GM21529 (cell line): Measurements from ENCODE around the gene ST6GALNAC6.

Experiments
- ATAC-seq: cut with Tn5 transposase; IDR thresholded peaks from one replicate; pipeline ENCODE4 v1.9.1; 2021; ENCODE audit not compliant: unreplicated experiment

Gene ST6GALNAC6

GRCh38 chr9:127934248-127934647, 34.8 kb upstream of the ST6GALNAC6 start:
- ATAC-seq: no peak

GRCh38 chr9:127931092-127931881, 31.9 kb upstream of the ST6GALNAC6 start:
- peak; percentile 24 for ATAC-seq

GRCh38 chr9:127930231-127931091, 31.1 kb upstream of the ST6GALNAC6 start, which contains the start of gene PIP5KL1:
TSS of gene PIP5KL1 (minus strand) at chr9:127930777. CDS start at chr9:127930752, 25 bp downstream.
- ATAC-seq: peak; percentile 79

GRCh38 chr9:127929625-127929979, 30.2 kb upstream of the ST6GALNAC6 start:
- no peak for ATAC-seq

GRCh38 chr9:127928676-127929624, 29.5 kb upstream of the ST6GALNAC6 start:
- ATAC-seq: no peak

- no peak for ATAC-seq
Observed at GRCh38 chr9:127927988-127928675, 28.7 kb upstream of the ST6GALNAC6 start.

- ATAC-seq: no peak
Observed at GRCh38 chr9:127927201-127927987, 28.0 kb upstream of the ST6GALNAC6 start.

- ATAC-seq: no peak
Observed at GRCh38 chr9:127926906-127927200, 27.4 kb upstream of the ST6GALNAC6 start.

- no peak for ATAC-seq
Observed at GRCh38 chr9:127925959-127926905, 26.8 kb upstream of the ST6GALNAC6 start.

GRCh38 chr9:127924736-127925444, 25.5 kb upstream of the ST6GALNAC6 start:
- no peak for ATAC-seq

- ATAC-seq: no peak
Observed at GRCh38 chr9:127923771-127924170, 24.4 kb upstream of the ST6GALNAC6 start.

GRCh38 chr9:127923046-127923445, 23.6 kb upstream of the ST6GALNAC6 start:
- ATAC-seq: no peak

- ATAC-seq: no peak
Observed at GRCh38 chr9:127921557-127922120, 22.2 kb upstream of the ST6GALNAC6 start.

GRCh38 chr9:127920794-127921193, 21.4 kb upstream of the ST6GALNAC6 start:
- no peak for ATAC-seq

- ATAC-seq: no peak
Observed at GRCh38 chr9:127919253-127919815, 19.9 kb upstream of the ST6GALNAC6 start.

- no peak for ATAC-seq
Observed at GRCh38 chr9:127918183-127919107, 19.0 kb upstream of the ST6GALNAC6 start.
